ENCODE measurements around the gene TMEM205. TPM values are rescaled to one million over a fixed set of nuclear protein-coding genes. Genes with fewer than 3 reads are reported as not detected.

TMEM205 gene
- total RNA-seq, 1 donor: 96.7 TPM

- no peak for TF ChIP-seq CTCF (IDR thresholded peaks at IDR 0.05; ENCODE audit: insufficient read depth, low read depth, low read length)
- DNase-seq (ENCODE audit: low read depth): no peak
- no peak overlapping the region for H3K4me3 ChIP-seq (ENCODE audit: low read depth, low read length)
Measured at GRCh38 chr19:11367528-11367927, 21.5 kb upstream of the TMEM205 start.

GRCh38 chr19:11365557-11366117 is 19.6 kb upstream of the TMEM205 start:
- no peak for DNase-seq (ENCODE audit: low read depth)
- TF ChIP-seq CTCF (IDR thresholded peaks at IDR 0.05; ENCODE audit: insufficient read depth, low read depth, low read length): no peak
- no peak overlapping the region for H3K4me3 ChIP-seq (ENCODE audit: low read depth, low read length)

- H3K4me3 ChIP-seq (ENCODE audit: low read depth, low read length): no peak overlapping the region
- no peak for TF ChIP-seq CTCF (IDR thresholded peaks at IDR 0.05; ENCODE audit: insufficient read depth, low read depth, low read length)
- no peak for DNase-seq (ENCODE audit: low read depth)
Measured at GRCh38 chr19:11364935-11365334, 18.9 kb upstream of the TMEM205 start.

- no peak for DNase-seq (ENCODE audit: low read depth)
- TF ChIP-seq CTCF (IDR thresholded peaks at IDR 0.05; ENCODE audit: insufficient read depth, low read depth, low read length): no peak
- no peak overlapping the region for H3K4me3 ChIP-seq (ENCODE audit: low read depth, low read length)
Measured at GRCh38 chr19:11364296-11364904, 18.3 kb upstream of the TMEM205 start.

- no peak overlapping the region for H3K4me3 ChIP-seq (ENCODE audit: low read depth, low read length)
- DNase-seq (ENCODE audit: low read depth): no peak
- no peak for TF ChIP-seq CTCF (IDR thresholded peaks at IDR 0.05; ENCODE audit: insufficient read depth, low read depth, low read length)
Measured at GRCh38 chr19:11363881-11364280, 17.8 kb upstream of the TMEM205 start.

- no peak overlapping the region for H3K4me3 ChIP-seq (ENCODE audit: low read depth, low read length)
- no peak for TF ChIP-seq CTCF (IDR thresholded peaks at IDR 0.05; ENCODE audit: insufficient read depth, low read depth, low read length)
- no peak for DNase-seq (ENCODE audit: low read depth)
Measured at GRCh38 chr19:11361771-11362731, 16.0 kb upstream of the TMEM205 start.
